Measurements from ENCODE around the gene CCL4L2.
"Not testable (repeated sequence)": the region's sequence is repeated elsewhere in the genome, so short reads cannot be mapped to it uniquely, and the experiment has no call there.

GRCh38 chr17:36207383-36207782 lies 3.5 kb upstream of the CCL4L2 start:
- TF ChIP-seq CTCF (IDR thresholded peaks at IDR 0.05; ENCODE audit: low read depth, low read length, poor library complexity, severe bottlenecking); EZH2phosphoT487 (IDR thresholded peaks at IDR 0.05; ENCODE audit: borderline replicate concordance, low read length): not testable (repeated sequence)

All from DOHH2 (cell line).